A549 (cell line): ENCODE results near the gene KRTAP5-7. TPM values are rescaled to one million over a fixed set of nuclear protein-coding genes. Genes with fewer than 3 reads are reported as not detected.

Source experiments
- ATAC-seq, 2 experiments: fragments of 200-7000 bp in 1 of 2; fragments of >200 bp in 1 of 2; cut with Nextera tagmentation in 1 of 2; cut with Tn5 transposase in 1 of 2; 3 replicates each; pipeline versions ENCODE4 v1.8.0 to v1.9.1; 2018 to 2020; ENCODE audit warnings: mild to moderate bottlenecking in 1 of 2, moderate library complexity in 1 of 2
- CTCF ChIA-PET: fragments of 300-600 bp; sonication (Branson Sonifier 250); formaldehyde crosslinking; extraction: SDS; loops from one replicate; lab custom pipeline; 2021; ENCODE audit warnings: antibody characterized with exemption, inconsistent platforms; lab: Yijun Ruan, JAX
- POLR2A ChIA-PET: fragments of 350-600 bp; formaldehyde crosslinking; extraction: SDS; loops from one replicate; lab custom pipeline; 2021; ENCODE audit warnings: antibody characterized with exemption, inconsistent platforms; lab: Yijun Ruan, JAX
- DNase-seq, 2 experiments: peaks; one replicate each; pipeline versions ENCODE4 v3.0.0 to v3.0.0-alpha.2; 2011 to 2016; ENCODE audit warnings: low read depth in 1 of 2, low spot score in 1 of 2
- FAIRE-seq: peaks from 2 replicates; lab custom pipeline; 2011; peaks lifted over from hg19 to GRCh38; lab: Jason Lieb, UNC
- H3K27ac ChIP-seq, 2 experiments: fragments of >200 bp; sonication (Bioruptor Twin); formaldehyde crosslinking; 3 replicates each; pipeline ENCODE4 v1.5.1; 2016 to 2017
- H3K4me1 ChIP-seq: fragments of >200 bp; sonication (Bioruptor Twin); formaldehyde crosslinking; 3 replicates; pipeline ENCODE4 v1.6.1; 2016
- H3K4me2 ChIP-seq: fragments of >200 bp; sonication (Bioruptor Twin); formaldehyde crosslinking; 3 replicates; pipeline ENCODE4 v1.6.1; 2016
- H3K4me3 ChIP-seq: fragments of >200 bp; sonication (Bioruptor Twin); formaldehyde crosslinking; 3 replicates; pipeline ENCODE4 v1.5.1; 2016
- H3K9me3 ChIP-seq: fragments of >200 bp; sonication (Bioruptor Twin); formaldehyde crosslinking; 3 replicates; pipeline ENCODE4 v1.6.1; 2016
- BCL3 ChIP-seq: fragments of >200 bp; sonication (Bioruptor Twin); formaldehyde crosslinking; IDR thresholded peaks from 3 replicates; pipeline ENCODE4 v1.6.1; 2016
- CTCF ChIP-seq: fragments of >200 bp; sonication (Bioruptor Twin); formaldehyde crosslinking; IDR thresholded peaks from 3 replicates; pipeline ENCODE4 v1.5.1; 2016
- EP300 ChIP-seq, 2 experiments: fragments of >200 bp; sonication (Bioruptor Twin); formaldehyde crosslinking; IDR thresholded peaks; 2 replicates in 1 of 2; 3 replicates in 1 of 2; pipeline ENCODE4 v1.6.1; 2016 to 2017
- HDAC2 ChIP-seq: fragments of 200-600 bp; sonication (generic); IDR thresholded peaks from 2 replicates; pipeline ENCODE4 v1.6.1; 2016
- HES2 ChIP-seq: fragments of >200 bp; sonication (Bioruptor Twin); formaldehyde crosslinking; IDR thresholded peaks from 2 replicates; pipeline ENCODE4 v1.6.1; 2016
- HOXA7 ChIP-seq: fragments of 250-450 bp; sonication (Bioruptor Pico); IDR thresholded peaks from 2 replicates; pipeline ENCODE4 v1.5.0; 2020; ENCODE audit warnings: mild to moderate bottlenecking, moderate library complexity
- MAX ChIP-seq: IDR thresholded peaks from 2 replicates; pipeline ENCODE4 v1.6.1; 2012
- MAZ ChIP-seq: fragments of 150-350 bp; IDR thresholded peaks from 2 replicates; pipeline ENCODE4 v1.6.1; 2014; ENCODE audit warnings: antibody characterized with exemption, low read depth, low read length, borderline replicate concordance
- MYC ChIP-seq: IDR thresholded peaks from 2 replicates; pipeline ENCODE4 v1.6.1; 2012; ENCODE audit warnings: mild to moderate bottlenecking, inconsistent platforms, low read length, improper control_type of control experiment, borderline replicate concordance
- NPAS2 ChIP-seq: fragments of 250-450 bp; sonication (Bioruptor Pico); IDR thresholded peaks from 2 replicates; pipeline ENCODE4 v1.8.0; 2022; ENCODE audit warnings: mild to moderate bottlenecking, moderate library complexity, borderline replicate concordance
- PHF8 ChIP-seq: fragments of 200-600 bp; sonication (generic); IDR thresholded peaks from 2 replicates; pipeline ENCODE4 v1.6.1; 2016; ENCODE audit warnings: low read depth, mild to moderate bottlenecking, antibody characterized with exemption, moderate library complexity, borderline replicate concordance
- POLR2AphosphoS2 ChIP-seq: conservative IDR thresholded peaks from 2 replicates; pipeline ENCODE4 v1.6.1; 2012; ENCODE audit warnings: low read length, improper control_type of control experiment, inconsistent platforms
- RAD21 ChIP-seq, 2 experiments: fragments of >200 bp in 1 of 2; sonication (Bioruptor Twin) in 1 of 2; formaldehyde crosslinking in 1 of 2; IDR thresholded peaks in 1 of 2; conservative IDR thresholded peaks in 1 of 2; 2 replicates in 1 of 2; 3 replicates in 1 of 2; pipeline ENCODE4 v1.6.1; 2012 to 2018; ENCODE audit warnings: inconsistent platforms in 1 of 2
- RFX5 ChIP-seq: fragments of 450-650 bp; IDR thresholded peaks from 2 replicates; pipeline ENCODE4 v1.7.1; 2014; ENCODE audit warnings: antibody characterized with exemption, mild to moderate bottlenecking, moderate library complexity
- SREBF2 ChIP-seq: fragments of 450-650 bp; IDR thresholded peaks from 2 replicates; pipeline ENCODE4 v1.6.1; 2014; ENCODE audit warnings: mild to moderate bottlenecking, moderate library complexity
- TFCP2L1 ChIP-seq: fragments of 250-450 bp; sonication (Bioruptor Pico); IDR thresholded peaks from 2 replicates; pipeline ENCODE4 v1.5.0; 2021; ENCODE audit warnings: mild to moderate bottlenecking
- TP53 ChIP-seq: fragments of 250-450 bp; sonication (Bioruptor Pico); IDR thresholded peaks from 2 replicates; pipeline ENCODE4 v1.5.0; 2021; ENCODE audit warnings: mild to moderate bottlenecking, moderate library complexity
- WGBS: methylation state at CpG from one replicate; pipeline ENCODE4 v1.1.6; 2017; ENCODE audit errors: missing lambda C conversion rate; 5-methylcytosine and 5-hydroxymethylcytosine counted together
- polyA plus RNA-seq, 4 experiments: library from polyadenylated mRNA; depleted of rRNA in 3 of 4; stranded (reverse); fragments of >200 nt; fragmentation: RNase III in 1 of 4; extraction: RNeasy Plus Mini Kit Qiagen cat#74134 plus additional on column Dnase treatment in 1 of 4; gene quantifications; 2 replicates in 3 of 4; 3 replicates in 1 of 4; pipeline ENCODE4 v1.2.3, GENCODE V29; 2011 to 2017

The KRTAP5-7 gene
- polyA plus RNA-seq, 2 of the 4 experiments (the other 2 are of a cell fraction), result not detected

GRCh38 chr11:71558996-71559395 lies 31.9 kb downstream of the KRTAP5-7 start:
- DNase-seq (no peak), FAIRE-seq (no peak), ATAC-seq (no peak)
- TF ChIP-seq HOXA7 (no peak), POLR2AphosphoS2 (no peak), TFCP2L1 (CRISPR knock-in tag) (no peak), SREBF2 (no peak), HES2 (no peak), EP300 (IDR thresholded peaks at IDR 0.05) (no peak), HDAC2 (no peak)
- Histone ChIP-seq H3K4me3 (no peak overlapping the region), H3K27ac (no peak overlapping the region), H3K4me2 (no peak overlapping the region), H3K4me1 (no peaks in the 10 kb centered on the region), H3K9me3 (peaks cover 17% of the 10 kb centered on the region)
- 52% methylated on average over 1 of the region's 1 CpG for WGBS
- ChIA-PET CTCF (interaction anchor here (0.8 to 1.8 kb wide), 3 partner anchors 9 to 21 kb away, joined by 3 read pairs; no protein-coding TSS in a partner anchor), POLR2A (no interaction called here)

- Histone ChIP-seq H3K4me1 (no peaks in the 10 kb centered on the region), H3K4me3 (no peak overlapping the region)
- FAIRE-seq (no peak), ATAC-seq (no peak)
- POLR2A ChIA-PET, result no interaction called here
- TF ChIP-seq MYC (no peak), RFX5 (no peak), MAZ (no peak), TP53 (no peak), NPAS2 (CRISPR knock-in tag) (no peak)
- TF ChIP-seq, all 56 proteins: peak for 0
- no peak overlapping the region for H3K4me2 ChIP-seq
- no peak for DNase-seq
- H3K27ac ChIP-seq, result no peak overlapping the region
- CTCF ChIA-PET, result interaction anchor here (0.9 to 1.0 kb wide), 2 partner anchors 21 to 476 kb away, joined by 3 read pairs; no protein-coding TSS in a partner anchor
- H3K9me3 ChIP-seq, result peaks cover 17% of the 10 kb centered on the region
Measured at GRCh38 chr11:71562120-71562519, 35.1 kb downstream of the KRTAP5-7 start.

GRCh38 chr11:71563406-71563805 lies 36.3 kb downstream of the KRTAP5-7 start:
- FAIRE-seq, result peak; percentile 63
- Histone ChIP-seq H3K9me3 (peaks cover 17% of the 10 kb centered on the region), H3K4me1 (no peaks in the 10 kb centered on the region), H3K4me3 (no peak overlapping the region), H3K27ac (no peak overlapping the region), H3K4me2 (no peak overlapping the region)
- ChIA-PET CTCF (interaction anchor here (0.6 to 1.8 kb wide), 7 partner anchors 10 to 110 kb away, joined by 3 to 5 read pairs (median 4); partner anchors contain the start of gene NADSYN1), POLR2A (interaction anchor here (0.6 kb wide), 1 partner anchor 111 kb away, joined by 3 read pairs; no protein-coding TSS in a partner anchor)
- peak; percentile 88 to 90 for ATAC-seq
- 5% methylated on average over 8 of the region's 8 CpGs for WGBS
- TF ChIP-seq NPAS2 (CRISPR knock-in tag), result no peak
- no peak for TF ChIP-seq PHF8
- no peak for TF ChIP-seq BCL3
- TF ChIP-seq RAD21 (conservative IDR thresholded peaks at IDR 0.05 in 1 of 2, IDR thresholded peaks at IDR 0.05 in 1 of 2), result peak; percentile 33 to 51; a peak in 3 of 5 replicates
- TF ChIP-seq MAX, result no peak
- peak; percentile 35 for TF ChIP-seq CTCF
- DNase-seq, result peak; percentile 67 to 68
